Tibial nerve (tissue), 4 donors: Measurements from ENCODE around the gene PFKFB2. TPM values are rescaled to one million over a fixed set of nuclear protein-coding genes. Genes with fewer than 3 reads are reported as not detected.

ENCODE experiments used
- DNase-seq, 2 donors: peaks; one replicate each; pipeline ENCODE4 v3.0.0-alpha.2; 2019; ENCODE audit warnings: low spot score in 2 of 2
- H3K27ac ChIP-seq, 4 donors: fragments of 200-600 bp; sonication (generic) in 3 of 4; one replicate each; pipeline ENCODE4 v1.5.1; 2017 to 2019; ENCODE audit warnings: mild to moderate bottlenecking in 1 of 4
- H3K27me3 ChIP-seq, 2 donors: fragments of 200-600 bp; sonication (generic) in 1 of 2; one replicate each; pipeline versions ENCODE4 v1.5.1 to v1.6.0; 2017 to 2019
- H3K36me3 ChIP-seq, 3 donors: fragments of 200-600 bp; sonication (generic); one replicate each; pipeline ENCODE4 v1.5.1; 2018 to 2019
- H3K4me1 ChIP-seq, 4 donors: fragments of 200-600 bp; sonication (generic) in 3 of 4; one replicate each; pipeline ENCODE4 v1.5.1; 2017 to 2019
- H3K4me3 ChIP-seq, 4 donors: fragments of 200-600 bp; sonication (generic) in 3 of 4; one replicate each; pipeline ENCODE4 v1.5.1; 2017 to 2019; ENCODE audit warnings: mild to moderate bottlenecking in 1 of 4, moderate library complexity in 1 of 4
- H3K9me3 ChIP-seq, 4 donors: fragments of 200-600 bp; sonication (generic) in 3 of 4; one replicate each; pipeline ENCODE4 v1.5.1; 2017 to 2019
- CTCF ChIP-seq, 5 experiments: fragments of 200-600 bp in 3 of 5; fragments of 450-650 bp in 2 of 5; sonication (generic) in 3 of 5; IDR thresholded peaks; one replicate each; pipeline ENCODE4 v1.5.1; 2016 to 2019; ENCODE audit warnings: antibody characterized with exemption in 5 of 5, mild to moderate bottlenecking in 3 of 5, moderate library complexity in 2 of 5
- EP300 ChIP-seq, 2 donors: sonication (generic); formaldehyde crosslinking; IDR thresholded peaks; one replicate each; pipeline ENCODE4 v1.6.1; 2017; ENCODE audit warnings: antibody characterized with exemption in 2 of 2, mild to moderate bottlenecking in 1 of 2
- POLR2A ChIP-seq, 2 donors: fragments of 450-650 bp; IDR thresholded peaks; one replicate each; pipeline ENCODE4 v1.6.1; 2017; ENCODE audit warnings: antibody characterized with exemption in 2 of 2, mild to moderate bottlenecking in 2 of 2, moderate library complexity in 2 of 2
- WGBS, 2 donors: methylation state at CpG; one replicate each; pipeline ENCODE4 v1.1.5; 2018; 5-methylcytosine and 5-hydroxymethylcytosine counted together
- total RNA-seq, 4 donors: library from RNA; depleted of rRNA; stranded (reverse); fragments of >200 nt; gene quantifications; one replicate each; pipeline ENCODE4 v1.1.0, GENCODE V29; 2016

PFKFB2 gene
- total RNA-seq, 4 donors from 2014 or later, result 6.5 to 9.8 (median 8.6) TPM

- Histone ChIP-seq H3K4me3 (no peak overlapping the region), H3K27me3 (no peaks in the 10 kb centered on the region), H3K9me3 (no peaks in the 10 kb centered on the region), H3K4me1 (peaks cover 0 to 31% (median 13%) of the 10 kb centered on the region in 4 donors), H3K27ac (peak overlapping the region in 1 of 4 donors; percentile 91), H3K36me3 (peaks cover 0 to 3% (median 0%) of the 10 kb centered on the region in 3 donors)
- no peak for DNase-seq
- TF ChIP-seq EP300 (IDR thresholded peaks at IDR 0.05) (no peak), POLR2A (IDR thresholded peaks at IDR 0.05) (no peak), CTCF (IDR thresholded peaks at IDR 0.05) (no peak)
- WGBS, 2 donors, result 74 to 75% methylated on average over 3 of the region's 3 CpGs
Observed at GRCh38 chr1:207055386-207056001, 2.4 kb downstream of the PFKFB2 start.

- no peak for TF ChIP-seq CTCF (IDR thresholded peaks at IDR 0.05)
- WGBS, 2 donors, result 90 to 92% methylated on average over 6 of the region's 6 CpGs
- no peaks in the 10 kb centered on the region for H3K27me3 ChIP-seq
- no peaks in the 10 kb centered on the region for H3K9me3 ChIP-seq
- no peak for DNase-seq
- no peak overlapping the region for H3K4me3 ChIP-seq
- peaks cover 0 to 9% (median 3%) of the 10 kb centered on the region in 3 donors for H3K36me3 ChIP-seq
- peak overlapping the region in 1 of 4 donors; percentile 91 for H3K27ac ChIP-seq
- H3K4me1 ChIP-seq, result peaks cover 0 to 24% (median 8%) of the 10 kb centered on the region in 4 donors
Observed at GRCh38 chr1:207056673-207057072, 3.6 kb downstream of the PFKFB2 start.

- WGBS, 2 donors, result 79 to 88% methylated on average over 4 of the region's 4 CpGs
- no peaks in the 10 kb centered on the region for H3K27me3 ChIP-seq
Observed at GRCh38 chr1:207058252-207058651, 5.2 kb downstream of the PFKFB2 start.

GRCh38 chr1:207058878-207059867 is 6.1 kb downstream of the PFKFB2 start:
- Histone ChIP-seq H3K4me3 (no peak overlapping the region), H3K36me3 (peaks cover 2 to 29% (median 8%) of the 10 kb centered on the region in 3 donors), H3K4me1 (peaks cover 0 to 6% (median under 1%) of the 10 kb centered on the region in 4 donors), H3K27ac (no peak overlapping the region), H3K27me3 (no peaks in the 10 kb centered on the region), H3K9me3 (no peaks in the 10 kb centered on the region)
- TF ChIP-seq EP300 (IDR thresholded peaks at IDR 0.05) (no peak), POLR2A (IDR thresholded peaks at IDR 0.05) (no peak), CTCF (IDR thresholded peaks at IDR 0.05) (no peak)
- WGBS, 2 donors, result 77% methylated on average over 6 of the region's 6 CpGs
- DNase-seq, result no peak

More at GRCh38 chr1:207058252-207058651, 5.2 kb downstream of the PFKFB2 start:
- no peak overlapping the region for H3K4me3 ChIP-seq
- no peak overlapping the region for H3K27ac ChIP-seq
- DNase-seq, result no peak
- H3K9me3 ChIP-seq, result no peaks in the 10 kb centered on the region
- peaks cover 0 to 14% (median 0%) of the 10 kb centered on the region in 4 donors for H3K4me1 ChIP-seq
- peaks cover 2 to 25% (median 8%) of the 10 kb centered on the region in 3 donors for H3K36me3 ChIP-seq
- TF ChIP-seq EP300 (IDR thresholded peaks at IDR 0.05) (no peak), POLR2A (IDR thresholded peaks at IDR 0.05) (no peak), CTCF (IDR thresholded peaks at IDR 0.05) (no peak)

- 38 to 42% methylated on average over 4 of the region's 4 CpGs for WGBS, 2 donors
- Histone ChIP-seq H3K27ac (no peak overlapping the region), H3K4me3 (no peak overlapping the region), H3K36me3 (peaks cover 2 to 34% (median 8%) of the 10 kb centered on the region in 3 donors), H3K4me1 (peaks cover 0 to 4% (median 2%) of the 10 kb centered on the region in 4 donors), H3K9me3 (no peaks in the 10 kb centered on the region), H3K27me3 (no peaks in the 10 kb centered on the region)
- TF ChIP-seq POLR2A (IDR thresholded peaks at IDR 0.05) (no peak), CTCF (IDR thresholded peaks at IDR 0.05) (no peak)
- no peak for DNase-seq
Observed at GRCh38 chr1:207059881-207060280, 6.8 kb downstream of the PFKFB2 start.
